Measurements from ENCODE around the gene BTBD8.

DNA sequence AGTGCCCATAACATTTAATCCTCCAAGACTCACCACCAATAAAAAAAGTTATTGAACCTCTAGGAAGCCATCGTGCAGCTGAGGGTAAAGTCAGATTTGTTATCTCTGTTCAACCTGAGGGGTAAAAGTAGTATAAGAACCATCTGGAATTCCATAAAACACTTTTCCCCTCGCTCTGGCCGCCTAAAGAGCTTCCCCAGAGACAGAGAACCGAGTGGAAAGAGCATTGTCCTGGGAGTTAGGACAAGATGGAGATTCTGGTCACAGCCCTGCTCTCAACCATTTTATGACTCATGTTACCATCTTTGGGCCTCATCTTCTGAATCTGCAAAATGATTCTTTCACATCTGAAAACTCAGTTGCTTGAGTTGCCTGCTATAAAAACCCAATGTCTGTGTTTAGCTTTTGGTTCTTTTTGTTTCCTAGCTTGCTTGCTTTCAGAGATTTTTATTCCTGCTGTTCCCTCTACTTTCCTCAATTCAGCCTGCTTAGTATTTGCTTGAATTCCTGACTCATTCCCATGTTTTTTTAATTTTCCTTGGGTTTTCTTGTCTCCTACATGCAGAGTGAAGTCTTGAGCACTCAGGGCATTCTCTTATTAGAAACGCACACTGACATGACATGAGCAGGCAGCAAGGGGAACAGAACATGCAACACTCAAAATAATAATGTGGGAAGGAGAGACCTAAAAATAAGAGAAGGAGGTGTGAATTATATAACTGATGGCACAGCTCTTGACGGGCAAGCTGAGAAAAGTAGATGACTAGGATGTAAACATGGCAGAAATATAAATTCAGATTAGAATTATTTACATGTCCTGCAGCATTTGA is 48.6 kb upstream of the BTBD8 start:
- TF ChIP-seq, protein P1, sequence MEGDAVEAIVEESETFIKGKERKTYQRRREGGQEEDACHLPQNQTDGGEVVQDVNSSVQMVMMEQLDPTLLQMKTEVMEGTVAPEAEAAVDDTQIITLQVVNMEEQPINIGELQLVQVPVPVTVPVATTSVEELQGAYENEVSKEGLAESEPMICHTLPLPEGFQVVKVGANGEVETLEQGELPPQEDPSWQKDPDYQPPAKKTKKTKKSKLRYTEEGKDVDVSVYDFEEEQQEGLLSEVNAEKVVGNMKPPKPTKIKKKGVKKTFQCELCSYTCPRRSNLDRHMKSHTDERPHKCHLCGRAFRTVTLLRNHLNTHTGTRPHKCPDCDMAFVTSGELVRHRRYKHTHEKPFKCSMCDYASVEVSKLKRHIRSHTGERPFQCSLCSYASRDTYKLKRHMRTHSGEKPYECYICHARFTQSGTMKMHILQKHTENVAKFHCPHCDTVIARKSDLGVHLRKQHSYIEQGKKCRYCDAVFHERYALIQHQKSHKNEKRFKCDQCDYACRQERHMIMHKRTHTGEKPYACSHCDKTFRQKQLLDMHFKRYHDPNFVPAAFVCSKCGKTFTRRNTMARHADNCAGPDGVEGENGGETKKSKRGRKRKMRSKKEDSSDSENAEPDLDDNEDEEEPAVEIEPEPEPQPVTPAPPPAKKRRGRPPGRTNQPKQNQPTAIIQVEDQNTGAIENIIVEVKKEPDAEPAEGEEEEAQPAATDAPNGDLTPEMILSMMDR (conservative IDR thresholded peaks at IDR 0.05; ENCODE audit: low read length) = no peak
- no peak for TF ChIP-seq EZH2phosphoT487 (IDR thresholded peaks at IDR 0.05; ENCODE audit: borderline replicate concordance)

All from Loucy (cell line).